Liver (tissue), 3 donors: ENCODE measurements around the gene F8.
A peak's percentile ranks its signal among the peaks of the same experiment; 100 is the strongest.

Source experiments
- ATF3 ChIP-seq: IDR thresholded peaks from 2 replicates; pipeline ENCODE4 v1.6.1; 2016; ENCODE audit warnings: antibody characterized with exemption
- CTCF ChIP-seq: fragments of 150-350 bp; IDR thresholded peaks from 2 replicates; pipeline ENCODE4 v1.5.1; 2017; ENCODE audit warnings: improper control_type of control experiment, low read depth, low read length; ENCODE audit not compliant: missing input control
- EGR1 ChIP-seq, 2 donors: IDR thresholded peaks; 2 replicates each; pipeline ENCODE4 v1.6.1; 2016 to 2018; ENCODE audit warnings: antibody characterized with exemption in 2 of 2, low read depth in 2 of 2
- GABPA ChIP-seq, 2 donors: IDR thresholded peaks in 1 of 2; conservative IDR thresholded peaks in 1 of 2; 2 replicates each; pipeline ENCODE4 v1.6.1; 2016; ENCODE audit warnings: antibody characterized with exemption in 2 of 2, mild to moderate bottlenecking in 1 of 2, moderate library complexity in 1 of 2
- JUND ChIP-seq, 2 donors: IDR thresholded peaks; 2 replicates each; pipeline ENCODE4 v1.6.1; 2016; ENCODE audit warnings: antibody characterized with exemption in 2 of 2
- MAX ChIP-seq: IDR thresholded peaks from 2 replicates; pipeline ENCODE4 v1.6.1; 2016; ENCODE audit warnings: antibody characterized with exemption
- RAD21 ChIP-seq, 2 donors: IDR thresholded peaks; 2 replicates each; pipeline ENCODE4 v1.6.1; 2016; ENCODE audit warnings: antibody characterized with exemption in 2 of 2, mild to moderate bottlenecking in 2 of 2
- REST ChIP-seq: IDR thresholded peaks from 2 replicates; pipeline ENCODE4 v1.6.1; 2016; ENCODE audit warnings: antibody characterized with exemption, mild to moderate bottlenecking
- TAF1 ChIP-seq: conservative IDR thresholded peaks from 2 replicates; pipeline ENCODE4 v1.6.1; 2016; ENCODE audit warnings: antibody characterized with exemption, mild to moderate bottlenecking
- YY1 ChIP-seq: IDR thresholded peaks from 2 replicates; pipeline ENCODE4 v1.6.1; 2016; ENCODE audit warnings: antibody characterized with exemption, mild to moderate bottlenecking
- ZBTB33 ChIP-seq: IDR thresholded peaks from 2 replicates; pipeline ENCODE4 v1.6.1; 2016; ENCODE audit warnings: antibody characterized with exemption
- donor health status: healthy.
- donor health status: healthy.

- TF ChIP-seq REST (peak; percentile 8), GABPA (IDR thresholded peaks at IDR 0.05 in 1 of 2, conservative IDR thresholded peaks at IDR 0.05 in 1 of 2) (peak in 1 of 2 donors; percentile 78), CTCF (no peak), MAX (peak; percentile 34), ATF3 (no peak), RAD21 (IDR thresholded peaks at IDR 0.05) (no peak), JUND (IDR thresholded peaks at IDR 0.05) (no peak), ZBTB33 (peak; percentile 96), TAF1 (no peak), YY1 (peak; percentile 82), EGR1 (IDR thresholded peaks at IDR 0.05; ENCODE audit: low read depth in 2 of 2) (no peak)
Observed at GRCh38 chrX:155026727-155027508, 4.4 kb upstream of the F8 start, which contains the start of gene FUNDC2.
